ENCODE measurements around the gene DNAI4. TPM values are rescaled to one million over a fixed set of nuclear protein-coding genes. Genes with fewer than 3 reads are reported as not detected.
"Not testable (repeated sequence)": the region's sequence is repeated elsewhere in the genome, so short reads cannot be mapped to it uniquely, and the experiment has no call there.

Gene DNAI4, protein sequence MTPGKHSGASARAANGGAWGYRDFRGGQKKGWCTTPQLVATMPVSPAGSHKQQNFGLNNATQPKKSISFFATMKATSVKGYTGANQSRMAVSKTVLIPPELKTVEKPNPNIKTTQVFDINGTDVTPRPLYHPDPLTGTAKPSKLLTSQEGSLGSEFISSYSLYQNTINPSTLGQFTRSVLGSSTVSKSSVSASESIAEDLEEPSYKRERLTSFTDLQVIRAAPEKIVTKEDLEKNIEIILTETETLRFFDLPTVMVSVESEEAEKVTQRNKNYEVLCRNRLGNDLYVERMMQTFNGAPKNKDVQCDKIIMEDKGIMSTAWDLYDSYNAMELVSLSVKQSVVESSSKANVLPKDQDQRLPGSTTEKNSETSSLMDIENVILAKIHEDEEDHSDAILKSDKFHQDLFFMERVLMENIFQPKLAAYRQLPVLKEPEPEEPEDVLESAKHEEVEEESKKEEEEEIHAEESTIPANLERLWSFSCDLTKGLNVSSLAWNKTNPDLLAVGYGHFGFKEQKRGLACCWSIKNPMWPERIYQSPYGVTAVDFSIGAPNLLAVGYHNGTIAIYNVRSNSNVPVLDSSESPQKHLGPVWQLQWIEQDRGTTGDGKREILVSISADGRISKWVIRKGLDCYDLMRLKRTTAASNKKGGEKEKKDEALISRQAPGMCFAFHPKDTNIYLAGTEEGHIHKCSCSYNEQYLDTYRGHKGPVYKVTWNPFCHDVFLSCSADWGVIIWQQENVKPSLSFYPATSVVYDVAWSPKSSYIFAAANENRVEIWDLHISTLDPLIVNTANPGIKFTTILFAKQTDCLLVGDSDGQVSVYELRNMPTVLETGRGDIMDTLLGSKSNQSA
- 1 to 10 TPM in 1 of 2 experiments, under 1 TPM in 1; 0.99 to 1.4 TPM for total RNA-seq

GRCh38 chr1:66924756-66925557 lies at the start of gene DNAI4, which contains the start of gene MIER1:
Gene DNAI4 (minus strand): TSS chr1:66924856. CDS start chr1:66924831, 25 bp downstream.
Gene MIER1 (plus strand): TSS chr1:66924990. CDS start chr1:66925029, 39 bp downstream.
- CTCF ChIA-PET: interaction anchor here (0.6 to 1.4 kb wide), 3 partner anchors 78 to 289 kb away, joined by 3 to 4 read pairs (median 3); no protein-coding TSS in a partner anchor

DNA sequence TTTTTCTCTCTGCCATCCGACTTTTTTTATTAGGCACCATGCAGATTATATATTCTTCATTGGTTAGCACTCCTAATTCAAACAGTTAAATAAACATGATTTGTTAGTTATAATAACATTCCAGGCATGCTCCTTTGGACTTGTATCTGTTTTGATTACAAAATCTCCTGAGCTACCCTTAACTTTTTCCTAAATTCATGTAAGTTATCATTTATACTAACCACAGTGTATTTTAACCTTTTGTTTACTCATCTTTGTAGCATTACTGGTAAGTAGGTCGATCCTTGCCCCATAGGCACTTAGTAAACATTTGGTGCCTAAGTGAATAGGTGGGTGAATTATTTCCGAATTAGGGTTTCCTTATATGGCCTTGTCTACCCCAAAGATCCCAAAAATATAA lies 43.9 kb upstream of the DNAI4 start:
- CTCF ChIA-PET: interaction anchor here (0.7 kb wide), 1 partner anchor 18 kb away, joined by 4 read pairs; no protein-coding TSS in a partner anchor
- POLR2A ChIA-PET: interaction anchor here (0.7 kb wide), 1 partner anchor 34 kb away, joined by 3 read pairs; no protein-coding TSS in a partner anchor

More at GRCh38 chr1:66924756-66925557, at the start of gene DNAI4, which contains the start of gene MIER1:
- POLR2A ChIA-PET: interaction anchor here (0.5 to 1.4 kb wide), 5 partner anchors 9 to 1958 kb away, joined by 3 to 8 read pairs (median 4); partner anchors contain the start of gene SLC35D1

GRCh38 chr1:66966188-66966873 lies 41.7 kb upstream of the DNAI4 start:
- POLR2A ChIA-PET: not testable (repeated sequence)
- CTCF ChIA-PET: interaction anchor here (0.6 kb wide), 1 partner anchor 48 kb away, joined by 4 read pairs; no protein-coding TSS in a partner anchor

GRCh38 chr1:66957938-66958337 lies 33.3 kb upstream of the DNAI4 start:
- ChIA-PET POLR2A (no interaction called here), CTCF (no interaction called here)

DNA sequence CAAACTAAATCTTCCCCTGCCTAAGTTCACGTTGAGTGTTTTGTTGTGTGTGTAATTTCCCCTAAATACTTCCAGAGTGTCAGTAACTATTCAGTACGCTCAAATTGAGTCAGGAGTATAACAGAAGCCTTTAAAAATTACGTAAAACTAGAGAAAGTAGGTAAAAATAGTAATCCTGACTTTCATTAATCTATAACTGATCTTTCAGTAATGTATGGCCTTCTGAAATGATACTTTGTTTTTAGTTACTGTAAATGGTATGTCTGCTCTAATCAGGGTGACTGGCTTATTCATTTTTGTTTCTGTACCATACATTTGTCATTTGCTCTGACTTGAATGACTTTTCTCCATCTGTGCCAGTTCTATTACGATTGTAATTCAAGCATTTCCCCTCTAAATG lies 29.6 kb upstream of the DNAI4 start:
- POLR2A ChIA-PET: interaction anchor here (0.6 kb wide), 1 partner anchor 41 kb away, joined by 9 read pairs; no protein-coding TSS in a partner anchor
- CTCF ChIA-PET: no interaction called here

GRCh38 chr1:66951513-66951912 lies 26.9 kb upstream of the DNAI4 start:
- ChIA-PET POLR2A (interaction anchor here (1.1 kb wide), 1 partner anchor 10 kb away, joined by 4 read pairs; no protein-coding TSS in a partner anchor), CTCF (no interaction called here)

DNA sequence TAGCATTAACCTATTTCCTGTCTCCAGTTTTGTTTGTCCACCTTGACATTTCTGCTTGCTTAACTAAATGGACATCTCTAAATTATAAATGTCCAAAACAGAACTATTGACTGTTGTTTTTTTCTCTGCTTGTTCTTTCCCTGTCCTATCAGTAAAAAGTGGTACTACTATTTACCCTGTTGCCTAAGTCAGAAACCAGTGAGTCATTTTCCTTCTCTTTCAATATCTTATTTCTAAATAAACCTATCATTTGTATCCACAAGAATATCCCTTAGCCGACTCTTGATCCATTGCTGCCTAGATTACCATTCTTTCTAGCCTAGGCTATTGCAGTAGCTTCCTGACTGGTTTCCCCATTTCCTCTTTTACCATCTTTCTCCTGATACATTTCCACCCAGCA lies 22.6 kb upstream of the DNAI4 start:
- ChIA-PET CTCF (no interaction called here), POLR2A (no interaction called here)

GRCh38 chr1:66945316-66945715 lies 20.7 kb upstream of the DNAI4 start:
- CTCF ChIA-PET: no interaction called here

DNA sequence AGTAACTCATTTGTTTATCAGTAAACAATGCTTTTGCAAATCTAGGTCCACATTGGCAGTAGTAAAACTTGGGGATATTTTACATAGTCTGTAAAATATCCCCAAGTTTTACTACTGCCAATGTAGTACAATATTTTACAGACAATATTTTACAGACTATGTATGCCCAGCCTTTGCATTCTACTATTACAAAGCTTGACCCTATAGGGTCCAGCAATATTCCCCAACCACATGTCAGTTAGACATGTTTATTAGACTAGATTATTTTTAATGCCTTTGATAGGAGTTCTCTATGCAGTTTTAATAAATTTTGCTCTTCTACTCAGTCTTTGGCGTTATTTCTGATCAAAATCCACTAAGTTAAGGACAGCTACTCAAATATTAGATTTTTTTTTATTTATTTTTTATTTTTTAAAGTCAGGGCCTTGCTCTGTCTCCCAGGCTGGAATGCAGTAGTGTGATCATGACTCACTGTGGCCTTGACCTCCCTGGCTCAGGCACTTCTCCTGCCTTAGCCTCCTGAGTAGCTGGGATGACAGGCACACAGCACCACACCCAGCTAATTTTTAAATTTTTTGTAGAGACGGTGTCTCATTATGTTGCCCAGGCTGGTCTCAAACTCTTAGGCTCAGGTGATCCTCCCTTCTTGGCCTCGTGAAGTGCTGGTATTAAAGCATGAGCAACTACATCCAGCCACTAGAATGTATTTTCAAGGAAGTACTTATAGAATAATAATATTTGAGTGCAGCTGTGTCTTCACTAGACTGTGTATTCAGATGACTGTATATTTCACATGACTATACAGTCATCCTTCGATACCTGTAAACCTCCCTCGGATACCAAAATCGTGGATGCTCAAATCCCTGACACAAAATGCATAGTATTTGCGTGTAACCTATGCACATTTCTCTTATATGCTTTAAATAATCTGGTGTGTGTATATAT lies 19.9 kb upstream of the DNAI4 start:
- CTCF ChIA-PET: no interaction called here
- POLR2A ChIA-PET: no interaction called here

More at GRCh38 chr1:66945316-66945715, 20.7 kb upstream of the DNAI4 start:
- POLR2A ChIA-PET: no interaction called here

- POLR2A ChIA-PET: no interaction called here
- CTCF ChIA-PET: no interaction called here
Measured at GRCh38 chr1:66943361-66943969, 18.8 kb upstream of the DNAI4 start.

GRCh38 chr1:66940981-66941380 lies 16.3 kb upstream of the DNAI4 start:
- POLR2A ChIA-PET: interaction anchor here (0.9 kb wide), 1 partner anchor 10 kb away, joined by 4 read pairs; no protein-coding TSS in a partner anchor
- CTCF ChIA-PET: no interaction called here

DNA sequence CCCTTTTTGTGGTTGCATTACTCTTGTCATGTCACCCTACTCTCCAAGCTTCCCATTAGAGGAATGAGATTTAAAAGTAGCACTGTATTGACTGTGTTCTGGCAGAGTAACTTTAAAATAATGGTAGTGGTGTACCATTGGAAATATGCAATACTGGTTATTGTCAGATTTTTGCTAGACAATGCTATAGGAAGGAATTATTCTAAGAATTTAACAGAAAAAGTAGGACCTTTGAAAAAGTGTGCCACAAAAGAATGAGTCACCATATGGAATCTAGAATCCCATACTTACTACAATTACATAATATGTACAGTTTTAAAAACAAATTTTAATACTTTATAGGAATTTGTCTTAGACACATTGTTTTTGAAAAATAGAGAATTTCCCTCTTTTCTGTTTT lies 14.0 kb upstream of the DNAI4 start:
- POLR2A ChIA-PET: interaction anchor here (0.8 kb wide), 1 partner anchor 9 kb away, joined by 3 read pairs; no protein-coding TSS in a partner anchor
- CTCF ChIA-PET: no interaction called here

DNA sequence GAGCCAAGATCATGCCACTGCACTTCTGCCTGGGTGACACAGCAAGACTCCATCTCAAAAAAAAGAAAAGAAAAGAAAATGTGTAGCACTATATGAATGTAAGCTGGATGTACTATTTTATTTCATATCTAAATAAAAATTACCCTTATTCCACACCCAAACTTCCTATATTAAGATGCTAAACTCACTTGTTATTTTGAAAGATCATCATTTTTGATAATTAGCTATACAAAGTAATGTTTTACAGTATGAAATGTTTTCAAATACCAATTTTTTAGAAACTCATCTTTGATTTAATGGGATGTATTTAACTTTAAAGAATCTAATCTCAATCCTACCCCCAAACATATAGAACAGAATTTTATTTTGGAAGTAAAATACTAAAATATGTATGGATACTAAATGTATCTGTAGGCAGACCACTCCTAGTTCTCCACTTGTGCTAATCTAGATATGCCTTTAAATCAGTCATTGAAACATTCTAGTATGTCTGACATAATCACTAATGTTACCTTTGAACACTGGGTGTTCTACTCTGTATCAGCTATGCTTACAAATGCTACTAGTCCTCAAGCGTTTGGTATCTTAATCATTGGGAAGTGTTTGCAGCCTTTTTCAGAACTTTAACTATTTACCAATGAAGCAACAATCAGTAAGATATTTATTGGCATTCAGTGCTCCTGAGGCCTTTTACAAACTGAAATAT lies 13.0 kb upstream of the DNAI4 start:
- ChIA-PET POLR2A (interaction anchor here (0.8 kb wide), 1 partner anchor 8 kb away, joined by 3 read pairs; no protein-coding TSS in a partner anchor), CTCF (no interaction called here)

DNA sequence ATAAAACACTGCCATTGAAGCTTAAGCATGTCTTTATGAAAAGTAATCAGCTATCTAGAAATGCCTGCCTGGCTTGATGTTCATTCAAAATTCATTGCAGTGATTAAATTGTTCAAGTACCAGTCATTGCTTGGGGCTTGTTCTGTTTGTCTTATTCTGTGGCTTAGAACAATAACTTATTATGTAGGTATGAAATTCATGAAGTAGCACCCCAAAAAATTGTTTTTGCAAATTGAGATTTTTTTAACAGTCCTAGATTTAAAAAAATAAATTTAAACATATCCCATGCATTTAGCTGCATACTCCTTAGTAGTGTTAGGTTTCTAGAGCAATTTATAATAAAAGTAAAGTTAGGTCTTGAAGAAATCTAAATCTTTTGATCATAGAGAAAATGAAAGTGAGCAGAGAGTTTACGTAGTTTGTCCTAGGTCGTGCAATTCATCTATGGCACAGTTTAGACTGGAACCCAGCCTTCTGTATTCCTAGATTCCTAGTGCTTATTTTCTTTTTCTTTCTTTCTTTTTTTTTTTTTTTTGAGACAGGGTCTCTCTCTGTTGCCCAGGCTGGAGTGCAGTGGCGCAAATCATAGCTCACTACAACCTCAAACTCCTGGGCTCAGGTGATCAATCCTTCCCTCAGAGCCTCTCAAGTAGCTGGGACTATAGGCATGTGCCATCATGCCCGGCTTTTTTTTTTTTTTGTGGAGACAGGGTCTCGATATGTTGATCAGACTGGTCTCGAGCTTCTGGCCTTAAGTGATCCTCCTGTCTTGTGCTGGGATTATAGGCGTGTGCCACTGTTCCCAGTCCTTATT lies 9.4 kb upstream of the DNAI4 start:
- ChIA-PET POLR2A (interaction anchor here (0.6 to 1.4 kb wide), 6 partner anchors 9 to 615 kb away, joined by 3 to 8 read pairs (median 4); partner anchors contain the start of genes DNAI4 and MIER1), CTCF (interaction anchor here (1.0 to 1.1 kb wide), 2 partner anchors 21 to 38 kb away, joined by 3 read pairs; no protein-coding TSS in a partner anchor)

DNA sequence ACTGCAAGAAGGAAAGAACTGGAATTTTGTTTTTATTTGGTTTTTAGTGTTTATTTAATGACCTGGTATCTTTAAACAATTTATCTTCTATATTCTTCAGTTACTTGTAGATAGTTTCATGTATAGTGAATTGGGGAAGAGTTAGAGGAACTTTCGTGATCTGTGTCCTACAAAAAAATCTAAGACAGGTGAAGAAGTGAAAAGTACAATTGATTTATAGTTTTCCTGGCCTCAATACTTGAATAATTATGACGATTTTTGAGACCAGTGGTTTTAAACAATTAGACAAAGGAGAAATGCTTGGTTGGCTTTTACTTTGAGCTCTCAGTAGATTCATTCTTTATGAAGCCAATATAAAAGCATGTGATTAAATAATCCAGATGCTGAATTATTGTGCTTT lies 7.6 kb upstream of the DNAI4 start:
- ChIA-PET POLR2A (interaction anchor here (1.2 kb wide), 1 partner anchor 10 kb away, joined by 3 read pairs; no protein-coding TSS in a partner anchor), CTCF (no interaction called here)

All from activated CD8-positive, alpha-beta memory T cell treated with anti-CD3 and anti-CD28 coated beads for 36 hours (primary cell).